Measurements from ENCODE around the gene FER.
"Not testable (repeated sequence)": the region's sequence is repeated elsewhere in the genome, so short reads cannot be mapped to it uniquely, and the experiment has no call there.

The FER gene

DNA sequence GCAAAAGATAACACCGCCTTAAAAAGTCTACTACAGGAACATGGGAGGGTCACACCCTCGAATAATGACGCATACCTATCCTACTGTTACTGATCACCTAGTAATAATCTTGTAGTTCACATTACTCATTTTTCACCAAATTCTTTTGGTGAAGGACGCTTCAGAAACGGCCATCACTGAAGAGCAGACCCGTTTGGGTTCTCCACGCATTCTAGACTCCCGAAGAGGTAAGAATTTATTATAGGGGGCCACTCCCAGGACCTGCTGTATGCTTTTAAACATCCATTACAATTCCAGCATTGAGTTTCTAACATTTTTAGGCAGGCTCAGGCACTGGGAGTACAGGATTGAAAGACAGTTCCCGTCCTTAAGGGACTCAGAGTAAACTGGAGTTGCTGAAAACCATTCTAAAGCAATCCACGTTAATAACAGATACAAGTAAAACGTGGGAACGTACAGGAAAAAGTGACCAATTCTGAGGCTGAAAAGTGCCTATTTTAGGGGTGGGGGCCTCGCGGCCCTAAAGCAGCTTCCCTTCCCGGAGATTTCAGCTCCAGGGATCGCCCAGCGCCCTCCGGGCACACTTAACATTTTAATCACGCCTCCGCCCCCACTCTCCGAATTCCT, at the start of gene FER:
TSS of gene FER (plus strand) at position 124 of the 627 bp plus-strand sequence. CDS start 50,286 bp downstream, outside the sequence.
- in situ Hi-C loops (cut with HindIII; ENCODE audit: low sequenced_read_pairs) = no loop called here

DNA sequence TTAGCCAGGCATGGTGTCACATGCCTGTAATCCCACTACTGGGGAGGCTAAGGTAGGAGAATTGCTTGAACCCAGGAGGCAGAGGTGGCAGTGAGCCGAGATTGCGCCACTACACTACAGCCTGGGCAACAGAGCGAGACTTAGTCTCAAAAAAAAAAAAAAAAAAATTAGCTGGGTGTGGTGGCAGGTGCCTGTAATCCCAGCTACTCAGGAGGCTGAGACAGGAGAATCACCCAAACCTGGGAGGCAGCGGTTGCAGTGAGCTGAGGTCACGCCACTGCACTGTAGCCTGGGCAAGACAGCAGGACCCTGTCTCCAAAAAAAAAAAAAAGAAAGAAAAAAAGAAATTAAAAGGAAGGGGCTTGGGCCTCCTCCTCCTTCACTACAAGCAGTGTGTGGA, 47.3 kb upstream of the FER start:
- DNase-seq (ENCODE audit: low read depth, low spot score); in situ Hi-C loops (cut with HindIII; ENCODE audit: low sequenced_read_pairs); H3K4me3 ChIP-seq (ENCODE audit: low read depth, low read length): not testable (repeated sequence)

More for the DNA sequence above, at the start of gene FER:
- peak within 1 kb of the TSS; percentile 75 for H3K4me3 ChIP-seq (ENCODE audit: low read depth, low read length)
- peak; percentile 82 for DNase-seq (ENCODE audit: low read depth, low spot score)
- TF ChIP-seq, protein P1, sequence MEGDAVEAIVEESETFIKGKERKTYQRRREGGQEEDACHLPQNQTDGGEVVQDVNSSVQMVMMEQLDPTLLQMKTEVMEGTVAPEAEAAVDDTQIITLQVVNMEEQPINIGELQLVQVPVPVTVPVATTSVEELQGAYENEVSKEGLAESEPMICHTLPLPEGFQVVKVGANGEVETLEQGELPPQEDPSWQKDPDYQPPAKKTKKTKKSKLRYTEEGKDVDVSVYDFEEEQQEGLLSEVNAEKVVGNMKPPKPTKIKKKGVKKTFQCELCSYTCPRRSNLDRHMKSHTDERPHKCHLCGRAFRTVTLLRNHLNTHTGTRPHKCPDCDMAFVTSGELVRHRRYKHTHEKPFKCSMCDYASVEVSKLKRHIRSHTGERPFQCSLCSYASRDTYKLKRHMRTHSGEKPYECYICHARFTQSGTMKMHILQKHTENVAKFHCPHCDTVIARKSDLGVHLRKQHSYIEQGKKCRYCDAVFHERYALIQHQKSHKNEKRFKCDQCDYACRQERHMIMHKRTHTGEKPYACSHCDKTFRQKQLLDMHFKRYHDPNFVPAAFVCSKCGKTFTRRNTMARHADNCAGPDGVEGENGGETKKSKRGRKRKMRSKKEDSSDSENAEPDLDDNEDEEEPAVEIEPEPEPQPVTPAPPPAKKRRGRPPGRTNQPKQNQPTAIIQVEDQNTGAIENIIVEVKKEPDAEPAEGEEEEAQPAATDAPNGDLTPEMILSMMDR (IDR thresholded peaks at IDR 0.05; ENCODE audit: low read depth, low read length) = no peak

DNA sequence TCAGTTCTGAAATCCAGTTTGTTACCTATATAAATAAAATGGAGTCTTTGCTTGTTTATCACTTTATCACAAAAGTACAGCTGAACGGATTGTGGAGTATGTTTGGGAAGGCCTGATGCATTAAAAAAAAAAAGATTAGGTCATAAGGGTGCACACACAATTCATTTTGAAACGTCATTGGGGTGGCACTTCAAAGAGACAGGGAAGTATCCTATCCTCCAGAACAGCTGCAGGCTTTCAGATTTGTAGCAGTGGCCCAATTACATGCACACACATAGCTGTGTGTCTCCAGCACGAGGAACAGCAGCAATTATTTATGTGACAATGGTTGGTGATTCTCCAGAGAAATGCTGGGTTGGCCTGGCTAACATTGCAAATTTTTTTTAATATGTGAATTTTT, 46.8 kb upstream of the FER start:
- no peak overlapping the region for H3K4me3 ChIP-seq (ENCODE audit: low read depth, low read length)
- no peak for DNase-seq (ENCODE audit: low read depth, low spot score)
- TF ChIP-seq, protein P1 (IDR thresholded peaks at IDR 0.05; ENCODE audit: low read depth, low read length) = no peak
- in situ Hi-C loops (cut with HindIII; ENCODE audit: low sequenced_read_pairs) = no loop called here

DNA sequence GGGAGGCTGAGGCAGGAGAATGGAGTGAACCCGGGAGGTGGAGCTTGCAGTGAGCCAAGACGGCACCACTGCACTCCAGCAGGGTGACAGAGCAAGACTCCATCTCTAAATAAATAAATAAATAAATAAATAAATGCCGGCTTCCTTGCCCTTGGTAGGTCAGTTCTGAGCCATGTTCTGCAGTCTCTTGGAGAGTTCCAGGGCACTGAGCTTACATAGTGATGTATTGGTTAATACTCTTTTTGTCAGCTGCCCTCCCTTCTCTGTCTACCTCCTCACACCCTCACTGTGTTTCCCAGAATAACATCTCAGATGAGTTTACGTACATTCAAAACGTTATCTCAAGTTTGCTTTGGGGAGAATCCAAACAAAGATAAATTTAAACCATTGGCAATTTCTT, 45.2 kb upstream of the FER start:
- in situ Hi-C loops (cut with HindIII; ENCODE audit: low sequenced_read_pairs) = no loop called here
- DNase-seq (ENCODE audit: low read depth, low spot score) = no peak
- TF ChIP-seq, protein P1 (IDR thresholded peaks at IDR 0.05; ENCODE audit: low read depth, low read length) = no peak
- H3K4me3 ChIP-seq (ENCODE audit: low read depth, low read length) = no peak overlapping the region

DNA sequence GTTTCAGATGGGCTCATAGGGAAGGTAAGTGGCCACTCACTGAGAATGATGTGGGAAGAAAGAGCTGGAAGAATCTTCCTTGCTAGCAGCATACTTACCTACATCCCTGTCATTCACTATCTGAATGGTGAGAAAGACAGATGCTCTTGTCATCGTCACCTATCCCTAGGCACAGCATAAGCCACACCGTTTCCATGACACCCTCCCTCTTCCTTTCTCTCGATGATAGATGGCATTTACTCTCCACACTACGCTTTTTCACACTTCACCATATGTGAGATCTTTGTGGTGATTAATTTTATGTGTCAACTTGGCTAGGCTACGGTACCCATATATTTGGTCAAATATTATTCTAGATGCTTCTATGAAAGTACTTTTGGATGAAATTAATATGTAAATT, 44.4 kb upstream of the FER start:
- no peak for DNase-seq (ENCODE audit: low read depth, low spot score)
- TF ChIP-seq, protein P1 (IDR thresholded peaks at IDR 0.05; ENCODE audit: low read depth, low read length) = no peak
- in situ Hi-C loops (cut with HindIII; ENCODE audit: low sequenced_read_pairs) = no loop called here
- no peak overlapping the region for H3K4me3 ChIP-seq (ENCODE audit: low read depth, low read length)

DNA sequence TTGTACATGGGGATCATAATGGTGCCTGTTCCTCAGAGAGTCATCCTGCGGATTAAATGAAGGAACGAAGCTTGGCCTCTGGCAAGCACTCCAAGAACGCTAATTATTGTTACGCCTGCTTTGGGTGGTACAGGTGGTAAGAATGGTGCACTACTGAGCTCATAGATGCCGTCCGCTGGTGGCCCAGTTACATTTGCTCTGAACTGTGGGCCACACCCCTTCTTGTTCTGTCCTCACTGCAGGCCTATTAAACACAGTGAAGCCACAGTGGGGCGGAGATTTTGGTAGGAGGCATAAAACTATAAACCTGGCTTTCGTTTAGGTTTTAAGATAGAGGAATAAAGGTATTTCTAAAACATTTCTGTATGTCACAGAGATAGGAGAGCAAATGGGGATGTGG, 40.6 kb upstream of the FER start:
- in situ Hi-C loops (cut with HindIII; ENCODE audit: low sequenced_read_pairs) = no loop called here
- TF ChIP-seq, protein P1 (IDR thresholded peaks at IDR 0.05; ENCODE audit: low read depth, low read length) = no peak
- H3K4me3 ChIP-seq (ENCODE audit: low read depth, low read length) = no peak overlapping the region
- no peak for DNase-seq (ENCODE audit: low read depth, low spot score)

DNA sequence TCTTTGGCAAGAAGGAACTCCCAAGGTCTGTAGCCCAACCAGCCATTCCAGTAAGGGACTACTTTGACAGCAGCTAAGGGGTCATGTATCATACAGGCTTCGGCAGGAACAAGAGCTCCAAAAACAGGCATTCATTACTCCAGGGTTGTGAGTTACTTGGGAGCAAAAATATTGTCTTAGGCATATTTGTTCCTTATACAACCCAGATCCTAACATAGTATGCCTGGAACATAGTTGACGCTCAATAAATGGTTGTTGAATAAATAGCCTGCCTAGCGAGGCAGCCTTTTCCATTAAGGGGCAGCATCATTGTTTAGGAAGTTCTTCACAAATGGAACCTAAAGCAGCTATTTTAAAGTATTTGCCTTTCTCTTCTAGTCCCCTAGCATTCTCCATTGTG, 35.8 kb upstream of the FER start:
- H3K4me3 ChIP-seq (ENCODE audit: low read depth, low read length) = no peak overlapping the region
- DNase-seq (ENCODE audit: low read depth, low spot score) = no peak
- in situ Hi-C loops (cut with HindIII; ENCODE audit: low sequenced_read_pairs) = no loop called here
- TF ChIP-seq, protein P1 (IDR thresholded peaks at IDR 0.05; ENCODE audit: low read depth, low read length) = no peak

Measured in astrocyte of the spinal cord (primary cell).